Thymus (tissue), 11 donors: ENCODE measurements around the gene SIRT5. TPM values are rescaled to one million over a fixed set of nuclear protein-coding genes. Genes with fewer than 3 reads are reported as not detected.

Experiments used
- DNase-seq, 9 donors: peaks; one replicate each; pipeline ENCODE4 v3.0.0-alpha.2; 2013; ENCODE audit warnings: low spot score in 9 of 9, low read depth in 6 of 9, missing footprints in 1 of 9
- H3K27ac ChIP-seq, 2 donors: one replicate each; pipeline ENCODE4 v1.5.1; 2013; ENCODE audit warnings: control low read depth in 1 of 2, low read depth in 1 of 2, low read length in 1 of 2, mild to moderate bottlenecking in 1 of 2, moderate library complexity in 1 of 2
- H3K27me3 ChIP-seq, 2 donors: one replicate each; pipeline ENCODE4 v1.5.1; 2013; ENCODE audit warnings: low read length in 1 of 2; ENCODE audit not compliant: control insufficient read depth in 2 of 2, insufficient read depth in 1 of 2
- H3K36me3 ChIP-seq, 2 donors: one replicate each; pipeline ENCODE4 v1.5.1; 2013; ENCODE audit warnings: low read length in 1 of 2, mild to moderate bottlenecking in 1 of 2, moderate library complexity in 1 of 2; ENCODE audit not compliant: control insufficient read depth in 2 of 2, insufficient read depth in 2 of 2
- H3K4me1 ChIP-seq, 2 donors: one replicate each; pipeline ENCODE4 v1.5.1; 2013; ENCODE audit warnings: low read length in 2 of 2; ENCODE audit not compliant: control insufficient read depth in 2 of 2, insufficient read depth in 2 of 2
- H3K4me3 ChIP-seq, 2 donors: one replicate each; pipeline ENCODE4 v1.5.1; 2013; ENCODE audit warnings: low read length in 2 of 2, control low read depth in 1 of 2, mild to moderate bottlenecking in 1 of 2
- H3K9me3 ChIP-seq, 2 donors: one replicate each; pipeline ENCODE4 v1.5.1; 2013; ENCODE audit warnings: low read length in 1 of 2, mild to moderate bottlenecking in 1 of 2; ENCODE audit not compliant: control insufficient read depth in 2 of 2, insufficient read depth in 1 of 2
- WGBS: extraction: QIAGEN DNeasy Blood & Tissue Kit; methylation state at CpG from one replicate; pipeline ENCODE4 v1.1.7; 2013; 5-methylcytosine and 5-hydroxymethylcytosine counted together
- polyA plus RNA-seq: library from polyadenylated mRNA; stranded (reverse); fragments of 200-250 nt; gene quantifications from one replicate; pipeline ENCODE4 v1.2.3, GENCODE V29; 2013
- total RNA-seq: library from RNA; stranded (reverse); fragments of 120-200 nt; gene quantifications from one replicate; pipeline ENCODE4 v1.2.4, GENCODE V29; 2013
- donor health status: healthy.

The SIRT5 gene
- total and polyA plus RNA-seq, 2 donors, result 12.2 to 13.3 TPM

- DNase-seq, result peak; percentile 91 to 98 (median 95)
- Histone ChIP-seq H3K9me3 (no peaks in the 10 kb centered on the region), H3K4me3 (peak overlapping the region; percentile 73 to 83), H3K36me3 (no peaks in the 10 kb centered on the region), H3K4me1 (peaks cover 0 to 13% of the 10 kb centered on the region in 2 donors), H3K27ac (peak overlapping the region; percentile 90 to 98), H3K27me3 (no peaks in the 10 kb centered on the region)
- under 1% methylated on average over 46 of the region's 46 CpGs for WGBS
These were observed 241 bp upstream of the SIRT5 start for GRCh38 chr6:13574149-13574570.

- H3K9me3 ChIP-seq, result no peaks in the 10 kb centered on the region
- peaks cover 0 to 13% of the 10 kb centered on the region in 2 donors for H3K4me1 ChIP-seq
- H3K27me3 ChIP-seq, result no peaks in the 10 kb centered on the region
- H3K36me3 ChIP-seq, result peaks cover 0 to 2% of the 10 kb centered on the region in 2 donors
- DNase-seq, result peak in 1 of 9 donors; percentile 58
- 33% methylated on average over 3 of the region's 3 CpGs for WGBS
- H3K27ac ChIP-seq, result peak overlapping the region; percentile 90 to 98
- H3K4me3 ChIP-seq, result peak overlapping the region; percentile 73 to 83
These were observed 975 bp downstream of the SIRT5 start for GRCh38 chr6:13575377-13575775.

- DNase-seq, result no peak
- no peaks in the 10 kb centered on the region for H3K9me3 ChIP-seq
- H3K27me3 ChIP-seq, result no peaks in the 10 kb centered on the region
- peaks cover 0 to 13% of the 10 kb centered on the region in 2 donors for H3K4me1 ChIP-seq
- WGBS, result 97% methylated on average over 3 of the region's 3 CpGs
- no peak overlapping the region for H3K27ac ChIP-seq
- peaks cover 0 to 3% of the 10 kb centered on the region in 2 donors for H3K36me3 ChIP-seq
- H3K4me3 ChIP-seq, result no peak overlapping the region
These were observed 1.6 kb downstream of the SIRT5 start for GRCh38 chr6:13576017-13576416.

- over 99% methylated on average over 3 of the region's 3 CpGs for WGBS
- no peak for DNase-seq
- Histone ChIP-seq H3K36me3 (peaks cover 0 to 3% of the 10 kb centered on the region in 2 donors), H3K27me3 (no peaks in the 10 kb centered on the region), H3K9me3 (no peaks in the 10 kb centered on the region), H3K4me1 (peaks cover 0 to 13% of the 10 kb centered on the region in 2 donors), H3K27ac (no peak overlapping the region), H3K4me3 (no peak overlapping the region)
These were observed 3.5 kb downstream of the SIRT5 start for GRCh38 chr6:13577926-13578325.

GRCh38 chr6:13579911-13580310, 5.5 kb downstream of the SIRT5 start:
- no peak overlapping the region for H3K27ac ChIP-seq
- 70% methylated on average over 1 of the region's 1 CpG for WGBS
- peaks cover 2 to 10% of the 10 kb centered on the region in 2 donors for H3K36me3 ChIP-seq
- DNase-seq, result no peak
- no peaks in the 10 kb centered on the region for H3K27me3 ChIP-seq
- no peaks in the 10 kb centered on the region for H3K9me3 ChIP-seq
- H3K4me3 ChIP-seq, result no peak overlapping the region
- H3K4me1 ChIP-seq, result peaks cover 0 to 4% of the 10 kb centered on the region in 2 donors

GRCh38 chr6:13581700-13582229, 7.4 kb downstream of the SIRT5 start:
- Histone ChIP-seq H3K27me3 (no peaks in the 10 kb centered on the region), H3K36me3 (peaks cover 5 to 13% of the 10 kb centered on the region in 2 donors), H3K9me3 (no peaks in the 10 kb centered on the region), H3K4me3 (no peak overlapping the region), H3K27ac (no peak overlapping the region), H3K4me1 (no peaks in the 10 kb centered on the region)
- WGBS, result 97% methylated on average over 9 of the region's 9 CpGs
- DNase-seq, result no peak

- Histone ChIP-seq H3K36me3 (peaks cover 25 to 34% of the 10 kb centered on the region in 2 donors), H3K9me3 (no peaks in the 10 kb centered on the region), H3K4me3 (no peak overlapping the region), H3K27me3 (no peaks in the 10 kb centered on the region), H3K4me1 (peaks cover 0 to 2% of the 10 kb centered on the region in 2 donors), H3K27ac (no peak overlapping the region)
- 97% methylated on average over 7 of the region's 7 CpGs for WGBS
- DNase-seq, result no peak
These were observed 12.5 kb downstream of the SIRT5 start for GRCh38 chr6:13586603-13587542.

GRCh38 chr6:13589801-13590200, 15.4 kb downstream of the SIRT5 start:
- DNase-seq, result no peak
- no peaks in the 10 kb centered on the region for H3K9me3 ChIP-seq
- H3K27ac ChIP-seq, result no peak overlapping the region
- H3K36me3 ChIP-seq, result peaks cover 27 to 40% of the 10 kb centered on the region in 2 donors
- 97% methylated on average over 9 of the region's 9 CpGs for WGBS
- no peak overlapping the region for H3K4me3 ChIP-seq
- no peaks in the 10 kb centered on the region for H3K27me3 ChIP-seq
- peaks cover 0 to 16% of the 10 kb centered on the region in 2 donors for H3K4me1 ChIP-seq

GRCh38 chr6:13590574-13591153, 16.3 kb downstream of the SIRT5 start:
- Histone ChIP-seq H3K4me3 (no peak overlapping the region), H3K36me3 (peaks cover 25 to 43% of the 10 kb centered on the region in 2 donors), H3K27me3 (no peaks in the 10 kb centered on the region), H3K27ac (no peak overlapping the region), H3K9me3 (no peaks in the 10 kb centered on the region), H3K4me1 (peaks cover 0 to 16% of the 10 kb centered on the region in 2 donors)
- DNase-seq, result no peak
- 94% methylated on average over 1 of the region's 1 CpG for whole genome bisulfite sequencing
